NCI-H774 (cell line): ENCODE measurements around the gene RBM27.
"Not testable (repeated sequence)": the region's sequence is repeated elsewhere in the genome, so short reads cannot be mapped to it uniquely, and the experiment has no call there.

ENCODE experiments used
- DNase-seq: peaks from one replicate; lab custom pipeline; 2025; lab: John Stamatoyannopoulos, UW

Gene RBM27

GRCh38 chr5:146208916-146209522, 5.6 kb downstream of the RBM27 start:
- no peak for DNase-seq

GRCh38 chr5:146209714-146210113, 6.3 kb downstream of the RBM27 start:
- no peak for DNase-seq

DNA sequence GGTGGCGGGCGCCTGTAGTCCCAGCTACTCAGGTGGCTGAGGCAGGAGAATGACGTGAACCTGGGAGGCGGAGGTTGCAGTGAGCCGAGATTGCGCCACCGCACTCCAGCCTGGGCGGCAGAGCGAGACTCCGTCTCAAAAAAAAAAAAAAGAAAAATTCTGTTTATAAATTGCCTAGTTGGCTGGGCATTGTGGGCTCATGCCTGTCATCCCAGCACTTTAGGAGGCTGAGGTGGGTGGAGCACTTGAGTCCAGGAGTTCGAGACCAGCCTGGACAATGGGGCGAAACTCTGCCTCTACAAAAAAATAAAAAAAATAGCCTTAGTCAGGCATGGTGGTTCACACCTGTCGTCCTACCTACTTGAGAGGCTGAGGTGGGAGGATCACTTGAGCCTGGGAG, 7.4 kb downstream of the RBM27 start:
- DNase-seq, result not testable (repeated sequence)

DNA sequence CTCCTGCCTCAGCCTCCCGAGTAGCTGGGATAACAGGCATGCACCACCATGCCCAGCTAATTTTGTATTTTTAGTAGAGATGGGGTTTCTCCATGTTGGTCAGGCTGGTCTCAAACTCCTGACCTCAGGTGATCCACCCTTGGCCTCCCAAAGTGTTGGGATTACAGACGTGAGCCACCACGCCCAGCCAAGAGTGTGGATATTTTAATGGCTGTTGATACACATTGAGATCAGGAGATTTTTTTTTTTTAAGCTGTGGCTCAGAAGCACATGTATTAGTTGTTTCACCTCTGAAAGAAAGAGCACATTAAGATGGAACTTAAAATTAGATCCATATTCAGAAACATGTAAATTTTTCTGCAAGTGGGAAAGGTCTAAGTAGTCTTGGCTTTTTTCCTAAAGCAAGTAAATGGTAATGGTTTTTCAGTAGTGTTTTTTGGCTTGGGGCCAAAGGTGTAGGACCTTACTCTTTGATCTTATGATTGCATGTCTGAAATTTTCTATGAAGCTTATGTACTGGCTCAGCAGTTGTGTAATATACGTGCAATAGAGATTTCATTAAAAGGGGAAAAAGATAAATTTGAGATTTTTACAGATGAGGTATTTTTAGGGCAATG, 9.9 kb downstream of the RBM27 start:
- DNase-seq, result no peak

GRCh38 chr5:146214881-146215280, 11.5 kb downstream of the RBM27 start:
- not testable (repeated sequence) for DNase-seq

GRCh38 chr5:146218168-146218567, 14.8 kb downstream of the RBM27 start:
- DNase-seq, result no peak

DNA sequence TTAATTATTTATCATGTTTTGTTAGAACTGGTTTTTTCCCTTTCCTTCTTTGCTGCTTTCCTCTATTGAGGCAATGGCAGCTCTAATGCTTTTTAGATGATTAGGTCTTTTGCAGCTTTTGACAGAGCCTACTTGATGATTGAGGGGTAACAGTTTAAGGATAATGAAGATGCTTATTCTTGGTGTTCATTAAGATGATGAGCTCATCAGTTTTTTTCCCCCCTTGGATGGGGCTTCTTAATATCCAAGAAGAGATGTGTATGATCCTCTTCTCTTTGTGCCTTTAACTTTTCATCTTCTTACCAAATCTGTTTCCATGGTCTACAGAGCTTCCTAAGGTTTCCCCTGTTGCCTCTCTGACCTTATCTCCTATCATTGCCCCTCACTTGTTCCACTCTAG, 15.8 kb downstream of the RBM27 start:
- DNase-seq, result no peak

DNA sequence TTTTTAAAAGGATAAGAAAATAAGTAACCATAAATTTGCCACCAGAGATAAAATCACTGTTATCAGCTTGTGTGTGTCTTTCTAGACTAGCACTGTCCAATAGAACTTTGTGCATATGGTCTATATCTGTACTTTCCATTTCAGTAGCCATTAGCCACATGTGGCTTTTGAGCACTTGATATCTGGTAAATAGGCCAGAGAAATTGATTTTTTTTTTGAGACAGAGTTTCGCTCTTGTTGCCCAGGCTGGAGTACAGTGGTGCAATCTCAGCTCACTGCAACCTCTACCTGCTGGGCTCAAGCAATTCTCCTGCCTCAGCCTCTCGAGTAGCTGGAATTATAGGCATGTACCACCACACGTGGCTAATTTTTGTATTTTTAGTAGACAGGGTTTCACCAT, 17.8 kb downstream of the RBM27 start:
- DNase-seq, result no peak

DNA sequence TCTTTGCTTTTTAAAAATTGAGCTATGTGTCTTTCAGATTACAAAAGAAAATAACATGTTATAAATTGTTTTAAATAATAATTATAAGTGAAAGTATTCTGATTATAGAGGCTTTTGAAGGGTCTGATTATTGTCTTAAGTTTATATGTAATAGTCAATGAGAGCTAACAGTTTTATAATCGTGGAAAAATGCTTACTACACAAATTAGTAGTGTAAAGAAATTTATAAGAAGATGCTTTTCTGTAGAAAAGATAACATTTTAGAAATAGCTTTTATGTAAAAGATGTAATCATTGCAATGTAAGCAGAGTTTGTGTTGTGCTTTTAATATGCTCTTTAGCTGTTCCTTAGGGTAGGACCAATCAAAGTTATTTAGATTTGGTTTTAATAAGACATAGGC, 18.6 kb downstream of the RBM27 start:
- DNase-seq, result no peak

DNA sequence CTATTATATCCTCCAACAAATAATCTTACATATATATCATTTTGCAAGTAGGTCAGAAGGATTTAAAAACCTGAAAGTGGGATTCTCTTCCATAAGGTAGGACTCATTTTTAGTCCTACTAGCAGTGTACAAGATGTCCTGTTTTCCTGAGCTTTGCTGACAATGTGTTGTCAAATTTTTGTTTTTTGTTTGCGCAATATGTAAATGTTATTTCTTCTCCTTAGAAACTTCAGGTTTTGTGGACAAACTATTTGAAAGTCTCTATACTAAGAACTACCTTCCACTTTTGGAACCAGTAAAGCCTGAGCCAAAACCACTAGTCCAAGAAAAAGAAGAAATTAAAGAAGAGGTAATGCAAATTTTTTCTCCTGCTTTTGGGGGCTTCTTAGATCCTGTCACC, 19.8 kb downstream of the RBM27 start:
- no peak for DNase-seq

DNA sequence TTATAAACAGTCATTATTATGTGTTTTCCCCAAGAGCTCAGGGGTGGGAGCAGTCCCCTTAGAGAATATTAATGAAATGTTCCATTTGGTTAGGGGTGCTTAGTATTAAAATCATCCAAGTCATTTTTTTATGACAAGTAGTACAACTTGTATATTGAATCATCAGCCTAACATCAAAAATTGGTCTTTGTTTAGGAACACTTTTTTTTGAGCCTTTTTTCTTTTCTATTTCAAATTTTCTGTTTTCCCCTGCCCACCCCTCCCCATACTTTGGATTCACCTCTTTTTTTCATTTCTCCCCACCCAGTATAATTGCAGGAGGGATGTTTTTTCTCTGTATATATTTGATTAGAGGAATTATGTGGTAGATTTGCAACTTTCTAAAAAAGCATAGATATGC, 25.8 kb downstream of the RBM27 start:
- DNase-seq, result no peak

GRCh38 chr5:146232223-146232622, 28.8 kb downstream of the RBM27 start:
- DNase-seq, result no peak

DNA sequence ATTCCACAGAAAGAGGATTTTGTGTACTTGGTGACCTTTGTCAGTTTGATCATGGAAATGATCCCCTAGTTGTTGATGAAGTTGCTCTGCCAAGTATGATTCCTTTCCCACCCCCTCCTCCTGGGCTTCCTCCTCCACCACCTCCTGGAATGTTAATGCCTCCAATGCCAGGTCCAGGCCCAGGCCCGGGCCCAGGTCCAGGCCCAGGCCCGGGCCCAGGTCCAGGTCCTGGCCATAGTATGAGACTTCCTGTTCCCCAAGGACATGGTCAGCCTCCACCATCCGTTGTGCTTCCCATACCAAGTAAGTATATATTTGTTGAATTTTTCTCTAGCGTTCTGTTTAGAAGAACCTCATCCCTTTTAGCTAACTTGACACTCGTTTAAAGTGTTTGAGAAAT, 30.0 kb downstream of the RBM27 start:
- no peak for DNase-seq

- no peak for DNase-seq
Measured at GRCh38 chr5:146238973-146239372, 35.6 kb downstream of the RBM27 start.

DNA sequence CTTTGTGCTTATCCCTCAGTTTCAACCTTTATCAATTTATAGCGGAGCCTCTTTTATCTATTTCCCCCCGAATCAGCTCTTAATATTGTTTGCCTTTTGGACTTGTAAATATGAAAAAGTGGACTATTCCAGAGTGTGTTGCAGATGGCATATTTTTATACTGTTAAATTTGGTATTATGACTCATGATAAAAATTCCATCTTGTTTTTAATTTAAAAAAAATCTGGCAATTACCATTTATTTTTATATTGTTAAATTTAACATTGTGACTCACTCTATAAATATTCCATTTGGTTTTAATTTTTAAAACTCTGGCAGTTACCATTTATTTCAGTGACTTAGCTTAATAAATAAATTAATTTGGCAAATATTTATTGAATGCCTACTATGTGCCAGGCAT, 37.5 kb downstream of the RBM27 start:
- DNase-seq, result no peak

GRCh38 chr5:146243247-146243646, 39.8 kb downstream of the RBM27 start:
- no peak for DNase-seq

GRCh38 chr5:146248561-146248960, 45.2 kb downstream of the RBM27 start:
- DNase-seq, result no peak

DNA sequence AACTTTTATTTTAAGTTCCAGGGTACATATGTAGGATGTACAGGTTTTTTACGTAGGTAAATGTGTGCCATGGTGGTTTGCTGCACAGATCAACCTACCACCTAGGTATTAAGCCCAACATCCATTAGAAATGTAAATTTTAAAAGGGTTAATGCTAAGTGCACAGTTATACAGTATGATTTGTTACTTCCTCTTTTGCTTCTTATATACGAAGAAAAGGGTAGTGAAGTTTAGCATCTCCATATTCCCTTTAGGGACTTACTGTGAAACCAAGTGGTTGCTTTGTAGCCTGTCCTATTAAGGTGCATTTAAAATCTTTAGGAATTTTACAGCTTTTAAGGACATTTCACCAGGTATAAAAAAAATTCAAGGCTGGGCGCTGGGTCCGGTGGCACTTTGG, 46.4 kb downstream of the RBM27 start:
- no peak for DNase-seq
